HPDE6-E6E7 (cell line): Measurements from ENCODE around the gene C21orf58.

Experiments
- DNase-seq: peaks from one replicate; pipeline ENCODE4 v3.0.0; 2011; ENCODE audit warnings: missing footprints; ENCODE audit errors: extremely low spot score

The C21orf58 gene

GRCh38 chr21:46256501-46256994 is 67.1 kb downstream of the C21orf58 start:
- no peak for DNase-seq

- DNase-seq = no peak
These were observed 67.8 kb downstream of the C21orf58 start for GRCh38 chr21:46255758-46256337.

- DNase-seq = no peak
These were observed 68.5 kb downstream of the C21orf58 start for GRCh38 chr21:46255166-46255565.

- no peak for DNase-seq
These were observed 69.3 kb downstream of the C21orf58 start for GRCh38 chr21:46254208-46254975.

GRCh38 chr21:46253610-46254124 is 70.0 kb downstream of the C21orf58 start:
- DNase-seq = no peak

GRCh38 chr21:46252840-46253239 is 70.8 kb downstream of the C21orf58 start:
- DNase-seq = no peak
